Measurements from ENCODE around the gene DAB1. TPM values are rescaled to one million over a fixed set of nuclear protein-coding genes. Genes with fewer than 3 reads are reported as not detected.

Gene DAB1
- total RNA-seq, 1 donor from 2014 or later = 0.27 TPM

GRCh38 chr1:57132993-57133622 is 290.8 kb downstream of the DAB1 start:
- H3K4me3 Mint-ChIP-seq (ENCODE audit: unreplicated experiment) = no peak overlapping the region
- H3K27me3 Mint-ChIP-seq (ENCODE audit: unreplicated experiment) = peaks cover 11% of the 10 kb centered on the region
- H3K27ac Mint-ChIP-seq (ENCODE audit: unreplicated experiment) = no peak overlapping the region
- peaks cover 3% of the 10 kb centered on the region for H3K4me1 Mint-ChIP-seq (ENCODE audit: unreplicated experiment)
- no peak for TF ChIP-seq CTCF (IDR thresholded peaks at IDR 0.05)
- H3K9me3 Mint-ChIP-seq (ENCODE audit: unreplicated experiment) = no peaks in the 10 kb centered on the region
- DNase-seq (ENCODE audit: extremely low spot score, unreplicated experiment) = no peak
- H3K36me3 Mint-ChIP-seq (ENCODE audit: unreplicated experiment) = no peaks in the 10 kb centered on the region

DNA sequence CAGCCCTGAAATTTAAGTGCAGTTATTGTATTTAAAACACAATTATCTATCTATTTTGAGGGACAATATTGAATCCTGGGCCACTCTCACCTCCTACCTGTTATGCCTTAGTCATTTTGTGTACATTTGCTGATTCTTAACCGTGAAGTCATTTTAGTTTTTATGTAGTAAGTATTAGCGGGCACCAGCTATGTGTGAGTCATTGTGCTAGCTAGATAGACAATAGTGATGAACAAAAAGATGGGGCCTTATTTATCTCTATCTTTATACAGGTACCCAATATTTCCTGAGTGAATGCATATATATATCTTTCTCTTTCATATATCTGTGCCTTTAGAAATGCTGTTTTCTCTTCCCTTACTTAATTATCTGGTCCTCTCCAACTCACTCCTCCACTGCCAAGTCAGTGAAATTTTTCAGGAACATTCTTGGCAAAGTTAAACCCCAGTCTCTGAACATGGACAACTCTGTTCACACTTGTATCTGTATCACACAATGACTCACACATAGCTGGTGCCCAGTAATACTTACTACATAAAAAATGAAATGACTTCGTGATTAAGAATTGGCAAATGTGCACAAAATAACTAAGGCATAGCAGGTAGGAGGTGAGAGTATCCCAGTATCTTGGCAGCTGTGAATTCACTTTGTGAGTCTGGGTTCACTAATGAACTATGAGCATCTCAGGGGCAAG is 292.0 kb downstream of the DAB1 start:
- no peak for DNase-seq (ENCODE audit: extremely low spot score, unreplicated experiment)
- TF ChIP-seq CTCF (IDR thresholded peaks at IDR 0.05) = no peak
- H3K27me3 Mint-ChIP-seq (ENCODE audit: unreplicated experiment) = peaks cover 7% of the 10 kb centered on the region
- H3K4me1 Mint-ChIP-seq (ENCODE audit: unreplicated experiment) = peaks cover 3% of the 10 kb centered on the region
- H3K27ac Mint-ChIP-seq (ENCODE audit: unreplicated experiment) = no peak overlapping the region
- H3K4me3 Mint-ChIP-seq (ENCODE audit: unreplicated experiment) = no peak overlapping the region
- H3K36me3 Mint-ChIP-seq (ENCODE audit: unreplicated experiment) = no peaks in the 10 kb centered on the region
- H3K9me3 Mint-ChIP-seq (ENCODE audit: unreplicated experiment) = no peaks in the 10 kb centered on the region

GRCh38 chr1:57131257-57131656 is 292.6 kb downstream of the DAB1 start:
- no peak for TF ChIP-seq CTCF (IDR thresholded peaks at IDR 0.05)
- Mint-ChIP-seq H3K4me3 (ENCODE audit: unreplicated experiment) (no peak overlapping the region), H3K9me3 (ENCODE audit: unreplicated experiment) (no peaks in the 10 kb centered on the region), H3K27me3 (ENCODE audit: unreplicated experiment) (peaks cover 4% of the 10 kb centered on the region), H3K27ac (ENCODE audit: unreplicated experiment) (no peak overlapping the region), H3K4me1 (ENCODE audit: unreplicated experiment) (peaks cover 3% of the 10 kb centered on the region), H3K36me3 (ENCODE audit: unreplicated experiment) (no peaks in the 10 kb centered on the region)
- DNase-seq (ENCODE audit: extremely low spot score, unreplicated experiment) = no peak

DNA sequence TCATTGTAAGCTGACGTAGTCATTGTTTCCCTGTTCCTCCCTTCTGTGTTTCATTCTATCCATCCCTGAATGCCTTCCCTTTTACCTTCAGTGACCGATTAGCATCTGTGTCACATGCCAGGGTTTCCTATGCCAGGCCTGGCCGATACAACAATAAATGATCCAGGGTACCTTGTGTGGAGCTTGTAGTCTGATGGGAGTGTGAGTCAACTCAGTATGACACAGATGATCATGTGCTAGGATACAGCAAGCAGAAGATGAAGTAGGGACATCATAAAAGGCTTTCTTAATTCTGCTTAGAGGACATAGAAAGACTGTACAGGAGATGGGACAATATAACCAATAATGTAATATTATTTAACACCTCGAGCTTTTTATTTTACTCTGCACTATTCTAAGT is 294.0 kb downstream of the DAB1 start:
- peaks cover 1% of the 10 kb centered on the region for H3K4me1 Mint-ChIP-seq (ENCODE audit: unreplicated experiment)
- DNase-seq (ENCODE audit: extremely low spot score, unreplicated experiment) = no peak
- no peaks in the 10 kb centered on the region for H3K36me3 Mint-ChIP-seq (ENCODE audit: unreplicated experiment)
- no peak overlapping the region for H3K27ac Mint-ChIP-seq (ENCODE audit: unreplicated experiment)
- TF ChIP-seq CTCF (IDR thresholded peaks at IDR 0.05) = no peak
- H3K4me3 Mint-ChIP-seq (ENCODE audit: unreplicated experiment) = no peak overlapping the region
- H3K27me3 Mint-ChIP-seq (ENCODE audit: unreplicated experiment) = no peaks in the 10 kb centered on the region
- no peaks in the 10 kb centered on the region for H3K9me3 Mint-ChIP-seq (ENCODE audit: unreplicated experiment)

- Mint-ChIP-seq H3K27ac (ENCODE audit: unreplicated experiment) (no peak overlapping the region), H3K36me3 (ENCODE audit: unreplicated experiment) (no peaks in the 10 kb centered on the region), H3K27me3 (ENCODE audit: unreplicated experiment) (no peaks in the 10 kb centered on the region), H3K4me1 (ENCODE audit: unreplicated experiment) (no peaks in the 10 kb centered on the region), H3K9me3 (ENCODE audit: unreplicated experiment) (no peaks in the 10 kb centered on the region), H3K4me3 (ENCODE audit: unreplicated experiment) (no peak overlapping the region)
- no peak for TF ChIP-seq CTCF (IDR thresholded peaks at IDR 0.05)
- DNase-seq (ENCODE audit: extremely low spot score, unreplicated experiment) = no peak
Observed at GRCh38 chr1:57127976-57128375, 295.9 kb downstream of the DAB1 start.

Measured in osteocyte (in vitro differentiated cells).